Stimulated activated CD4-positive, alpha-beta T cell treated with anti-CD3 and anti-CD28 coated beads, TNF-alpha, amount 100 ng/mL, for 1 hour (primary cell): ENCODE results near the gene MED4.

Source experiments
- DNase-seq, 3 donors: peaks; one replicate each; pipeline ENCODE4 v3.0.0-alpha.2; 2020; ENCODE audit warnings: low read depth in 3 of 3, low spot score in 1 of 3

Gene MED4

DNA sequence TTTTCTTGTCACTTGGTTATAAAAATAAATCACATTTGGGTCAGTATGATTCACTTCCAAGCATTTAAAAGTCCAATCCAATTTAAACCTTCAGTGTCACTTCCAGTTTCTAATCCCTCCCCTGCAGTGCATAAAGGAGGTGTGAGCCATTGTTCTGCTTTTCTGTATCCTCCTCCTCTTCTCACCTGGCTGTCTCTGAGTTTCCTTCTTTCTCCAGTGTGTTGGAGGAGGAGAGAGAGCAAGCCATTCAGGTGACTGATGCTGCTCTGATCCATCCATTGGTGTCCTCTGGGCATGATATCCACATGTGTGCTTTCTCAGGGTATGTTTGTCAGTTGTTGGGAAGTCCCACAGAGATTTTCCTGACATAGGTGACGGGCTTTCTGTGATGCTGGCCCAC is 56.1 kb downstream of the MED4 start:
- no peak for DNase-seq

DNA sequence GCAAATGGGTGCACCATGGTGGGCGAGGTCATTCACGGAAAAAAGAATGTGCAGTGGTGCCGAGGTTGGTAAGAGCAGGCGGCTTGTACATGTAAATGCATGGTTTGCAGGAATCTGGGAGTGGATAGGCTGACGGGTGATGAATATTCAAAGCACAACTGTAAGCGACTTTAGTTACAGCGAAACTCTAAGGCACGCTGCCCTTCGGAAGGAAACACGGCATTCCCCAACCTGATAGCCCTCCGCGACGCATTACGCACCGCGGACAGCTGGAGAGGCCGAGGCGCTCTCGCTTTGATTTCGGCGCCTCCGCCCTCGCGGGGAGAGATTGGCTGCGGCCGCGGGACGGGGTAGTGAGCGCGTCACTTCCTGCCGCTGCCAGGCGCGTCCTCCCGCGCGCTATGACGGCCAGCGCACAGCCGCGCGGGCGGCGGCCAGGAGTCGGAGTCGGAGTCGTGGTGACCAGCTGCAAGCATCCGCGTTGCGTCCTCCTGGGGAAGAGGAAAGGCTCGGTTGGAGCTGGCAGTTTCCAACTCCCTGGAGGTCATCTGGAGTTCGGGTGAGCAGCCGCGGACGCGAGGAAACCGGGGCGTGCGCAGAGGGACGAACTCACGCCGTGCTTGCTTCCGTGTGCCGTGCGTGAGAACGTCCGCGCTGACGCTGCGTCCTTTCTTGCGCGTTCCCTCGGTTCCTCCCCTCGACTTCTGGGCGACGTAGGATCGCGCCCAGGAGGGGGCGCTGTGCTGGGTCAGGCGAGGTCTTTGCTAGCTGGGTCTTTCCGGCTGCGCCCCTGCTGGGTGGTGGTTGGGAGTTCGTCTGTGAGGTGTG is 57.3 kb downstream of the MED4 start, which contains the start of gene NUDT15:
Gene NUDT15, plus strand, starts transcription at position 381 of the 828 bp plus-strand sequence. Its CDS starts 21 bp downstream, at position 402.
- DNase-seq: peak; percentile 86 to 89 (median 87)

DNA sequence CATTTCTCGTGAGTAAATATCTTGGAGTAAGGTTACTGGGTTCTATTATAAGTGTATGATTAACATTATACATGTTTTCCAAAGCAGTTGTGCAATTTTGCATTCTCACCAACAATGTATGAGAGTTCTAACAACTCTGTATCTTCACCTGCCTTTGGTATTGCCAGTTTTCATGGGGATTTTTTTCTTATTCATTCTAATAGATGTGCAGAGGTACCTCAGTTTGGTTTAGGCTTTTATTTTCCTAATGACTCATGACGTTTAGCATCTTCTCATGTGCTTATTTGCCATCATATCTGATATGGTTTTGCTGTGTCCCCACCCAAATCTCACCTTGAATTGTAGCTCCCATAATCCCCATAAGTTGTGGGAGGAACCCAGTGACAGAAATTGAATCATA is 65.0 kb downstream of the MED4 start:
- DNase-seq: no peak

DNA sequence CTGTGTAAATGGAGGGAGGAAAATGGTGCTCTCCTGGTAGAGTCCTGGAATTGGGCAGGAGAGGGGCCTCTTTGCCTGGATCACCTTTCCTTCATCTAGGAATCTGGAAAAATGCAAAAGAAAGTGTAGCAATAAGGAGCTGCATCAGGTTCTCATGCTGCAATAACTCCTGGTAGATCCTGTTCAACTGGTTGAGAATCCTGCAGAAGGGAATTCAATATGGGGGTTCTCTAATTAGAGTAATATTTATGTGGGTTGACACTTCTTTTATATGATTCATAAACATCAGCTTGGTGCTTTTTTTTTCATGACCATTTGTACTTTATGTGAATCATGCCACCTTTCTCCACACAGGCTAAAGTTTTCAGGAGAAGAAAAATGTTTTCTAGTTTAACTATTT is 66.8 kb downstream of the MED4 start:
- no peak for DNase-seq
